Mesothelial cell of epicardium (in vitro differentiated cells): ENCODE measurements around the gene HPS4. TPM values are rescaled to one million over a fixed set of nuclear protein-coding genes. Genes with fewer than 3 reads are reported as not detected.
"Not testable (repeated sequence)": the region's sequence is repeated elsewhere in the genome, so short reads cannot be mapped to it uniquely, and the experiment has no call there.

Source experiments
- DNase-seq, 2 experiments: peaks; one replicate each; pipeline ENCODE4 v3.0.0; 2021; ENCODE audit warnings: low spot score in 2 of 2; ENCODE audit not compliant: unreplicated experiment in 2 of 2
- H3K27ac Mint-ChIP-seq: 2 replicates; pipeline ENCODE4 v1.8.0; 2021; ENCODE audit warnings: mixed read lengths
- H3K27me3 Mint-ChIP-seq: 2 replicates; pipeline ENCODE4 v1.8.0; 2021; ENCODE audit warnings: low read depth, mixed read lengths
- H3K36me3 Mint-ChIP-seq: 2 replicates; pipeline ENCODE4 v1.8.0; 2021; ENCODE audit warnings: mixed read lengths
- H3K4me1 Mint-ChIP-seq: 2 replicates; pipeline ENCODE4 v1.8.0; 2021; ENCODE audit warnings: mixed read lengths
- H3K4me3 Mint-ChIP-seq: 2 replicates; pipeline ENCODE4 v1.8.0; 2021; ENCODE audit warnings: mild to moderate bottlenecking, moderate library complexity, mixed read lengths
- H3K9me3 Mint-ChIP-seq: 2 replicates; pipeline ENCODE4 v1.8.0; 2021; ENCODE audit warnings: mixed read lengths
- CTCF ChIP-seq: fragments of 200-600 bp; sonication (generic); IDR thresholded peaks from one replicate; pipeline ENCODE4 v1.5.0; 2021; ENCODE audit warnings: antibody characterized with exemption; ENCODE audit not compliant: unreplicated experiment
- total RNA-seq: library from RNA; stranded (reverse); gene quantifications from 3 replicates; pipeline ENCODE4 v1.2.1, GENCODE V29; 2021

HPS4 gene
- 54.1 to 55.9 TPM (median 55.6 TPM) in 3 replicates for total RNA-seq

DNA sequence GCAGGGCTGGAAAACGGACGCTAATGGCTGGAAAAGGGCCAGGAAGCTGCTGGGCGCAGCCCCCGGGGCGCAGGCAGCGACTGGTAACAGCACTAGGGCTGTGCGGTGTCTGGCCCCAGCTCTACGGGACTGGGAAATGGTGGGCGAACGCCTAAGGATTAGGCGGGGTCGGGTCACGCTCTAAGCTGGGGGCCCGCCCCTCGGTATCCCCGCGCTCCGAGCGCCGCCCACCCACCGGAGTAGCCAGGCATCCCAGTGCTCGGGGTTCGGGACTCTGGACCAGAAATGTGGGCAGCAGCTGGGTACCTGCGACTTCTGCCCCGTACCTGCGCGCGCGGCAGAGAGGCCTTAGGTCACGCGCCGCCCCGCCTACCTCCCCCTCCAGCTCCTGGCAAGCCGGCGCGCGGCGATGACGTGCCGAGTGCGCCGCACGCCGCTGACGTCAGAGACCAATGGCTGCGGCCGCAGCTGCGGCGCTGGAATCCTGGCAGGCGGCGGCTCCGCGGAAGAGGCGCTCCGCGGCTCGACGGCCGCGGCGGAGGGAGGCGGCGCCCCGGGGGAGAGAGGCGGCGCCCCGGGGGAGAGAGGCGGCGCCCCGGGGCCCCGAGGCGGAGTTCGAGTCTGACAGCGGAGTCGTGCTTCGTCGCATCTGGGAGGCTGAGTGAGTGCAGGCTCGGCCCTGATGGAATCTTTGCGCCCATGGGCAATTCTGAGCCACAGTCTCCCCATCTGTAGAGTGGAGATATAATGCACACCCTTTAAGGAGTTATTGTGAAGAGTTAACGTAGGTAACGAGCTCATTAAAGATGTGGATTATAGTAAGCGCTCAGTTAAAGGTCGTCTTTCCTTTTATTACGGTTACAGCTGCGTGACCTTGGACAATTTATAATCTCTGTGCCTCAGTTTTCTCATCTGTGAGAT is at the start of gene HPS4, which contains the start of gene SRRD:
Gene HPS4 (minus strand): TSS at position 345 of the 921 bp plus-strand sequence. CDS start 2,021 bp downstream, outside the sequence.
Gene SRRD (plus strand): TSS at position 439 of the 921 bp plus-strand sequence. CDS start 14 bp downstream, at position 453.
- H3K4me1 Mint-ChIP-seq: peaks cover 55% of the 10 kb centered on the region
- TF ChIP-seq CTCF: no peak

DNA sequence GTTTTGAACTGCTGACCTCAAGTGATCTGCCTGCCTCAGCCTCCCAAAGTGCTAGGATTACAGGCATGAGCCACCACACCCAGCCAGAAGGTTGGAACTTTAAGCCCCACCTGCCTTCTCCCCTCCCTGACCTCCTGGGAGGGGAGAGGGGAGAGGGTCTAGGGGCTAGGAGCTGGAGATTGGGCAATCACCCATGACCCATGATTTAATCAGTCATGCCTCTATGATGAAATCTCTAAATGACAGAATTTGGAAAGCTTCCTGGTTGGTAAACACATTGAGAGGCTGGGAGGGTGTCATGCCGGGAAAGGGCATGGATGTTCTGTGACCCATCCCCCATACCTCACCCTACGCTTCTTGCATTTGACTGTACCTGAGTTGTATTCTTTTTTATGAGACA is 45.8 kb upstream of the HPS4 start:
- peaks cover 3% of the 10 kb centered on the region for H3K4me1 Mint-ChIP-seq
- no peak for TF ChIP-seq CTCF
- DNase-seq: no peak
- H3K27ac Mint-ChIP-seq: no peak overlapping the region
- H3K4me3 Mint-ChIP-seq: no peak overlapping the region
- peaks cover 13% of the 10 kb centered on the region for H3K36me3 Mint-ChIP-seq
- no peaks in the 10 kb centered on the region for H3K27me3 Mint-ChIP-seq
- H3K9me3 Mint-ChIP-seq: no peaks in the 10 kb centered on the region

More for the DNA sequence above, at the start of gene HPS4, which contains the start of gene SRRD:
- DNase-seq: peak; percentile 92 to 94
- Mint-ChIP-seq H3K27me3 (no peaks in the 10 kb centered on the region), H3K27ac (peak within 1 kb of the TSS; percentile 99), H3K36me3 (peaks cover 7% of the 10 kb centered on the region), H3K4me3 (peak within 1 kb of the TSS; percentile 83), H3K9me3 (no peaks in the 10 kb centered on the region)

DNA sequence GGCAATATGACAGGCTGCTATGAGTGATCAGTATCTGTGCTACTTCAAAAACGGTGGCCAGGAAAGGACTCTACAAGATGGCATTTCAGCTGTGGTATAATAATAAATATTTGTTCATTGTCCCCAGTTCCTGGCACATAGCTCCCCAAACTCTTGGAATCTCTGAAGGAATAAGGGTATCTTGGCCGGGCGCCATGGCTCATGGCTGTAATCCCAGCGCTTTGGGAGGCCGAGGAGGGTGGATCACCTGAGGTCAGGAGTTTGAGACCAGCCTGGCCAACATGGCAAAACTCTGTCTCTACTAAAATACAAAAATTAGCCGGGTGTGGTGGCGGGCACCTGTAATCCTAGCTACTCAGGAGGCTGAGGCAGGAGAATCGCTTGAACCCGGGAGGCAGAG is 44.9 kb upstream of the HPS4 start:
- H3K4me1 Mint-ChIP-seq, H3K4me3 Mint-ChIP-seq, H3K27ac Mint-ChIP-seq, DNase-seq, H3K27me3 Mint-ChIP-seq, H3K9me3 Mint-ChIP-seq: not testable (repeated sequence)
- H3K36me3 Mint-ChIP-seq: peaks cover 13% of the 10 kb centered on the region

- no peak for TF ChIP-seq CTCF
- H3K36me3 Mint-ChIP-seq: peaks cover 13% of the 10 kb centered on the region
- H3K4me1 Mint-ChIP-seq: no peaks in the 10 kb centered on the region
- H3K27me3 Mint-ChIP-seq: no peaks in the 10 kb centered on the region
- H3K9me3 Mint-ChIP-seq: no peaks in the 10 kb centered on the region
- no peak for DNase-seq
- no peak overlapping the region for H3K4me3 Mint-ChIP-seq
- no peak overlapping the region for H3K27ac Mint-ChIP-seq
These were observed 44.2 kb upstream of the HPS4 start for GRCh38 chr22:26527574-26528465.

DNA sequence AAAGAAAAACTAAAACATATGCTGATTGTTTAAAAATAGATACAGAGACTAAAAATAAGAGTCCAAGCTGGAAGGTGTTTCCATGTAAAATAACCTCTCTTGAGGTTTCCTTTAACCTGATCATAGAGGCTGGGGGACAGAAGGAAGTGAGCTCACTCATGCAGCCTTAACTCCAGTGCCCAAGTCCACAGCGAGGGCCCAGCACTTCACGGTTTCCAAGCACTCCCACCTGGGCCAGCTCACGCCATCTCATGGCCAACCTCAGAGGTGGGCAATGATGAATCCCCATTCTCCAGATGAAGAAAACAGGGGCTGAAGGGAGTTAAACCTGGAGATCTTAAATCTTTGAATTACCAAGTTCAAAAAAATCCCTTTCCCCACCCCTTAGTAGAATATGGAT is 43.6 kb upstream of the HPS4 start:
- no peaks in the 10 kb centered on the region for H3K27me3 Mint-ChIP-seq
- no peaks in the 10 kb centered on the region for H3K4me1 Mint-ChIP-seq
- no peak overlapping the region for H3K27ac Mint-ChIP-seq
- H3K4me3 Mint-ChIP-seq: no peak overlapping the region
- TF ChIP-seq CTCF: no peak
- H3K36me3 Mint-ChIP-seq: peaks cover 13% of the 10 kb centered on the region
- H3K9me3 Mint-ChIP-seq: no peaks in the 10 kb centered on the region
- DNase-seq: no peak
